ENCODE measurements around the gene KIRREL3. TPM values are rescaled to one million over a fixed set of nuclear protein-coding genes. Genes with fewer than 3 reads are reported as not detected.
A peak's percentile ranks its signal among the peaks of the same experiment; 100 is the strongest.
"Not testable (repeated sequence)": the region's sequence is repeated elsewhere in the genome, so short reads cannot be mapped to it uniquely, and the experiment has no call there.

KIRREL3 gene
- total and polyA plus RNA-seq, 12 donors, result 0.13 to 0.58 (median 0.30) TPM

- TF ChIP-seq CTCF (IDR thresholded peaks at IDR 0.05), result peak in 6 of 9 donors; percentile 29 to 58 (median 39)
- 20% methylated on average over 8 of the region's 8 CpGs for WGBS, 2 donors
- Histone ChIP-seq H3K4me1 (peaks cover 16 to 83% (median 58%) of the 10 kb centered on the region in 9 donors), H3K36me3 (no peaks in the 10 kb centered on the region), H3K27me3 (no peaks in the 10 kb centered on the region), H3K4me3 (peak overlapping the region in 2 of 10 donors; percentile 3 to 17), H3K27ac (peak overlapping the region; percentile 40 to 87 (median 80)), H3K9me3 (no peaks in the 10 kb centered on the region)
- ATAC-seq (peak; percentile 41 to 67 (median 54)), DNase-seq (peak in 1 of 2 donors; percentile 56)
- intact Hi-C loops (cut with DNase I), result loop anchor here in 5 of 10 donors (2.0 to 5.0 kb wide), 5 partner anchors 35 to 81 kb away; partner anchors contain the start of gene ST3GAL4 (in 2 of the 5)
These were observed 608.5 kb downstream of the KIRREL3 start for GRCh38 chr11:126391970-126392632.

GRCh38 chr11:126391286-126391954 is 609.1 kb downstream of the KIRREL3 start:
- Histone ChIP-seq H3K36me3 (no peaks in the 10 kb centered on the region), H3K9me3 (no peaks in the 10 kb centered on the region), H3K4me3 (no peak overlapping the region), H3K27me3 (no peaks in the 10 kb centered on the region), H3K27ac (peak overlapping the region; percentile 33 to 87 (median 80)), H3K4me1 (peaks cover 21 to 90% (median 65%) of the 10 kb centered on the region in 9 donors)
- ATAC-seq (no peak), DNase-seq (no peak)
- TF ChIP-seq CTCF (IDR thresholded peaks at IDR 0.05), result no peak
- 54 to 60% methylated on average over 7 of the region's 7 CpGs for WGBS, 2 donors
- intact Hi-C loops (cut with DNase I), result loop anchor here in 2 of 10 donors (5.0 kb wide), 2 partner anchors 34 to 79 kb away; partner anchors contain the start of gene ST3GAL4 (in 2 of the 2)

- no peak for TF ChIP-seq CTCF (IDR thresholded peaks at IDR 0.05)
- ATAC-seq (no peak), DNase-seq (no peak)
- no peaks in the 10 kb centered on the region for H3K9me3 ChIP-seq
- intact Hi-C loops (cut with DNase I), result loop anchor here in 2 of 10 donors (5.0 kb wide), 2 partner anchors 33 to 78 kb away; partner anchors contain the start of gene ST3GAL4 (in 2 of the 2)
- no peak overlapping the region for H3K27ac ChIP-seq
- H3K4me1 ChIP-seq, result peaks cover 26 to 92% (median 70%) of the 10 kb centered on the region in 9 donors
- WGBS, 2 donors, result 57 to 67% methylated on average over 5 of the region's 5 CpGs
- no peaks in the 10 kb centered on the region for H3K27me3 ChIP-seq
- H3K36me3 ChIP-seq, result no peaks in the 10 kb centered on the region
- no peak overlapping the region for H3K4me3 ChIP-seq
These were observed 610.2 kb downstream of the KIRREL3 start for GRCh38 chr11:126390272-126390867.

- Histone ChIP-seq H3K4me1 (peaks cover 16 to 89% (median 53%) of the 10 kb centered on the region in 9 donors), H3K9me3 (no peaks in the 10 kb centered on the region), H3K4me3 (no peak overlapping the region), H3K27me3 (no peaks in the 10 kb centered on the region), H3K27ac (peak overlapping the region in 1 of 10 donors; percentile 72), H3K36me3 (no peaks in the 10 kb centered on the region)
- DNase-seq, result no peak
- intact Hi-C loops (cut with DNase I), result no loop called here
- ATAC-seq, result no peak
- 55 to 65% methylated on average over 5 of the region's 5 CpGs for WGBS, 2 donors
- TF ChIP-seq CTCF (IDR thresholded peaks at IDR 0.05), result no peak
These were observed 612.7 kb downstream of the KIRREL3 start for GRCh38 chr11:126387857-126388256.

- peak overlapping the region; percentile 5 to 82 (median 45) for H3K27ac ChIP-seq
- ATAC-seq (peak; percentile 56 to 91 (median 78)), DNase-seq (peak; percentile 67 to 71)
- H3K9me3 ChIP-seq; H3K36me3 ChIP-seq; intact Hi-C loops (cut with DNase I); H3K4me3 ChIP-seq; H3K27me3 ChIP-seq: not testable (repeated sequence)
- 13 to 18% methylated on average over 5 of the region's 5 CpGs for WGBS, 2 donors
- peaks cover 12 to 83% (median 41%) of the 10 kb centered on the region in 9 donors for H3K4me1 ChIP-seq
These were observed 613.9 kb downstream of the KIRREL3 start for GRCh38 chr11:126386729-126387071.
